Measurements from ENCODE around the gene EML6.

EML6 gene

DNA sequence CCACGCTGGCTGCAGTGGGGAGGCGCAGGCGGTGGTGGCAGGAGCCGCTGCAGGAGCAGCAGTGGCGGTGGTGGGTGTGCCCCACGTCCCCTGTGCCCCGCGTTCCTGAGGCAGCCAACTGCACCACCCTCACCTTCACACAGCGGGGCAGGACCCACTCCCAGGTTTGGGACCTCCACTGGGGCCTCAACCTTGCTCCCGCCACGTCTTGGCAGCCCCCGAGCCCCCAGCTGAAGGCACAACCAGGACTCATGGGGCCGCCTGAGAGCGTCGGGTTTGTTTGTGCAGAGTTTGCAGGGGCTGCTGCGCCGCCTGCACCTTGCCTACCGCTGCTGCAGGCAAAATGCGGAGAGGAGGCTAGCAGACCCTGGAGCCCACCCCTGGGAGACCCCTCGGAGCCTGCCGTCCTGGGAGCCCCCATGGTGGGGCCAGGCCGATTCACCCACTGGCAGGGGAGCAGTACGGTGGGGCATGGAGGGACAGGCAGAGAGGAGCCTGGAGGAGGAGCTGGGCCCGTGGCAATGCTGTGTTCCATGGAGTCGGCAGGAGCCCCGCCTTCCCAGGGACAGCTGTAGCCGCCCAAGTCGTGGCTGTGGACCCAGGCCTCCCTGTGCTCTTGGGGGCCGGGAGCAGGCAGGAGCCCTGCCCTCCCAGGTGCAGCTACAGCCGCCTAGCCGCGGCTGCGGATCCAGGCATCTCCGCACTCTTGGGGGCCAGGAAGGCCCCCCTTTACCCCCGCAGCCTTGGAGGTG is 14.7 kb upstream of the EML6 start:
- DNase-seq = no peak

- no peak for DNase-seq
These were observed 14.1 kb upstream of the EML6 start for GRCh38 chr2:54709336-54709809.

DNA sequence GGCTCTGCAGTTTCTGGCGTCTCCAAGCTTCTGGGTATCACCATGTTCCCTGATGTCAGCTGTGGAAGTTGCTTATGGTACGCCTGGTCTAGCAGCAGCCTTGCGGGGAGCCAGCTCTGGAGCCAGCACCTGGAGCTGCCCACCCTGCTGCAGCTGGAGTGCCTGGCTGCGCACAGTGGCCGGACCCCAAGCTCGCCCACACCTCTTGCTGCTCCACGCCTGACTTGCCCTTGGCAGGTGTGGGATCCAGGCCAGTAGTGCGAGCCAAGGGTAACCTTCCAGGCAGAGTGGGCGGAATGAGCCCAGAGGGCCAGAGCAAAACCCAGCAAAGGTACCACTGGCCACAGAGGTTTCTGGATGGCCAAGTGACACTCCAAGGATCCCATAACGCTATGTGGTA is 13.2 kb upstream of the EML6 start:
- DNase-seq = no peak

DNA sequence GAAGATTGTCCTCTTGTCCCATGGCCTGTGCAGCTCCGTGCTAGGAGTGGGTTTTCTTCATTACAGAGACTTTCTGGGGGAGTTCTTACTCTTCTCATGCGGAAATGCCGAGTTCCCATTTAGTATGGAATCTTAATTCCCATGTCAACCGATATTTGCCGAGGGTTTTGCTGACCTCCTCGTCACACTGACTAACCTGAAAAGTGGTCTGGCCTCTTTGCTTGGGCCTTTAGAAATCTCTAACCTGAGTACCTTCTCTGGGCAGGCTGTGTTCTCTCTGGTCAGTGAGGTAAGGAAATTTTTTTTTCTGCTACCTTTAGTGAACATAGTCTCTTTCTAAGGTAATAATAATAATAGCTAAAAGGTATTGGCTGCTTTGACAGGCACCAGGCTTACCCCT is 10.9 kb upstream of the EML6 start:
- no peak for DNase-seq

DNA sequence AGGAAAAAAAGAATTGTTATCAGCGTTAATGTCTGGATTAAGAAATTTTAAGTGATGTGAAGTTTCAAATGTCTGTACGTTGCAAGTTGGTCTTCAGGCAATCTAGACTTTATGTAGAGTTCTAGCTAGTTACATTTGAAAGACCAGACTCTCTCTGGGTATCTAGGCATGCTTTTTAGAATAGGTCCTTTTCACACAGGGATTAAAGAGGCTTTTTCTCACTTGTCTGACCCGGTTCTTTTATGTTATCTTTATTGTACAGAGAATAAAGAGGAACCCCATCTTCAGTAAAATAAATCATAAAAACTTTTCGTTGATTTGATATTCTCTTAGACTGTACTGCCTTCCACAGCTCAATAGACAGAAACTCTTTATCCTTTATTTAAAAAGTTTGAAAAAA is 8.5 kb upstream of the EML6 start:
- no peak for DNase-seq

GRCh38 chr2:54716375-54716774 is 7.1 kb upstream of the EML6 start:
- no peak for DNase-seq

DNA sequence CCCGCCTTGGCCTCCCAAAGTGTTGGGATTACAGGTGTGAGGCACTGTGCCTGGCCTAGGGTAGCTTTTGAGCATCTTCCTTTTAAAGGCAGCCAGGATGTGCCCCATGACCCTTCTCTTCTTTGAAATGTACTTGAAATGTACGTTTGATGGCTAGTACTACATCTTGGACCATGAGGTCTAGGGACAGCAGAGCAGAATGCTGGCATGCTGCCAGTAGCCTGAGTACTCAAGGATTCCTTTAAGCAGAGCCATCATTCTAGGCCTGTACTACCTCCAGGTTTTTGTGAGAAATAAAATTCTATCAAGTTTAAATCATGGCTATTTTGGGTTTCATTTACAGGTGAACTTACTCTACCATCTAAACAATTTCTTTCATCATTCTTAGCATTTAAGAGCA is 2.9 kb upstream of the EML6 start:
- DNase-seq = no peak

DNA sequence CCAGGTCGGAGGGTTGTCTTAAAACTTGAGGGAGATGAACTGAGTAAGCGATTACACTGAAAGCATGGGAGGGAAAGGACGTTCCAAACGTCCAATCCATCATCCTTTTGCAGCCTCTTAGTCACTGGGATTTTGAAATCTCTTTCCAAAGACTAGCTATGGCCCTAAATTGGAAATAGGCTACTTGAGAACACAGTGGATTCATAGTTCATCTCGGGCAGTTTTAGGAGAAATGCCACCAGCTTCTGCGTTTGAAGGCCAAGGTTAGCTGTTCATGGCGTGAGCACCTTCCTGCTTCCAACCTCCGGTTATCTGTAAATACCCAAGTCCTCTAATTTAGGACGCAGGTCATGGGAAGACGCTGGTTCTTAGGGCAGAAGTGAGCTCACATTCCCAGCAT is 821 bp upstream of the EML6 start:
- no peak for DNase-seq

GRCh38 chr2:54723996-54724559 is 616 bp downstream of the EML6 start:
- no peak for DNase-seq

GRCh38 chr2:54724560-54725342 is 1.3 kb downstream of the EML6 start:
- no peak for DNase-seq

DNA sequence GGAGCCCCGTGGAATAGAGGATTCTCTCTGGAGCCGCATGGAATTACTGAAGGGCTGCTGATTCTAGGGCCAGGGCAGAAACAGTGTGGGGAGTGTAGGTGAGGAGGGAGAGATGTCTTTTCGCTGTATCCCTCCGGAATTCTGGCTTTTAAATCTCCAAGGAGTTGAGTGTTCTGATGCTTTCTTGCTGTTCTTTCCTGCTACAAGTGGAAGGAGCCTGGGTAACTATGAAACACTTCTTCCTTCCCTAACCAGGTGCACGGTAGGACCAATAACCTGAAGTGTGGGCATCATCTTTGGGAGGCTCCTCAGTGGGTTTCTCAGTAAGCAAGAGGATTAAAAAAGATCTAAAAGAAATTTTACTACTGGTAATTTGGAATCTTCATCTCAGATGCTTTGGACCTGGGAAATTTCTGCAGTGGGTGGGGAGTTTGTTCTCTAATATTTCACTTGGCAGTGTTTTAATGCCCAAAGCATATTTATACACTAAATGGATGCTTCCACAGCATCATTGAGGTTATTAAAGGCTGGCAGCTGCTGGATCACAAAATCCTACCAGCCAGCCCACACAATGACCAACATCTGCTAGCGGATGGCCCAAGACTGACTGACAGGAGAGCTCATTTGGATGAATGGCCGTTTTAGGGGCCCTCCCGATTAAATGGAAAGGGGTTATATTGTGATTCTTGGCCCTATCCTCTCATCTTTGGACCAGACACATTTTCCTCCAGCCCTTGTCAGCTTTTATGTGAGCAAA is 2.1 kb downstream of the EML6 start:
- DNase-seq = no peak

GRCh38 chr2:54726431-54726830 is 3.0 kb downstream of the EML6 start:
- DNase-seq = no peak

DNA sequence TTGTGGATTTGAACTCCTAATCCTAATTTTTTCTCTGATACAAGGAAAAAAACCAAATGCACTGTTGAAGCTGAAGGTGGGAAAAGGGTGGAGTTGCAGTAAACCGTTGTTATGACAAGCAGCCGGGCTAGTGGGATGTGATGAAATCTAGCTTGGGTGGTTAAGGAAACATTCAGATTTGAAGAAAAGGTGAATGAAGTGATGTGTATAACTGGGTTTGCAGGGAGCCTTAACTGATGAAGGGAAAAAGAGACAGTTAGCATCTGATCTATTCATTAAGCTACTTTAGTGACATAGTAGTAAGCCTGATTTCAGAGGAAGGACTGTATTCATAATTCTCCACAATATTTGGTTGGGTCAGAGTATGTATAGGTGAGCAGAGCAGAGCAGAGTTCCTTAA is 3.5 kb downstream of the EML6 start:
- DNase-seq = no peak

- DNase-seq = no peak
These were observed 5.2 kb downstream of the EML6 start for GRCh38 chr2:54728669-54729120.

- DNase-seq = no peak
These were observed 12.2 kb downstream of the EML6 start for GRCh38 chr2:54735636-54736035.

DNA sequence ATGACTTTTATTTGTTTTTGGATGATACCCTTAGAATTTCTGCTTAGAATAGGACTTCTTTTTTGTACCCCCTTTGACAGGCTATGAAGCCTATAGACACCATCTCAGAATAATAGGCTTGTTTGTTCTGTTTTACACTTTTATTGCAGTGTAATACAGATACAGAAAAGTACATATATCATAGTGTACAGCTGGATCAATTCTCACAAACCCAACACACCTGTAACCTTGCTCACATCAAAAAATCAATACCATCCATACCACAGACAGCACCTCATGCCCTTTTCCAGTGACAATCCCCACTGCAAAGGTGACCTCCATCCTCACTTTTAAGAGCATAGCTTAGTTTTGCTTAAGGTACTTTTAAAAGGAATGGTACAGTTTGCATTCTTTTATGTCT is 14.8 kb downstream of the EML6 start:
- DNase-seq = no peak

GRCh38 chr2:54740333-54740732 is 16.9 kb downstream of the EML6 start:
- DNase-seq = no peak

GRCh38 chr2:54741250-54741649 is 17.8 kb downstream of the EML6 start:
- no peak for DNase-seq

DNA sequence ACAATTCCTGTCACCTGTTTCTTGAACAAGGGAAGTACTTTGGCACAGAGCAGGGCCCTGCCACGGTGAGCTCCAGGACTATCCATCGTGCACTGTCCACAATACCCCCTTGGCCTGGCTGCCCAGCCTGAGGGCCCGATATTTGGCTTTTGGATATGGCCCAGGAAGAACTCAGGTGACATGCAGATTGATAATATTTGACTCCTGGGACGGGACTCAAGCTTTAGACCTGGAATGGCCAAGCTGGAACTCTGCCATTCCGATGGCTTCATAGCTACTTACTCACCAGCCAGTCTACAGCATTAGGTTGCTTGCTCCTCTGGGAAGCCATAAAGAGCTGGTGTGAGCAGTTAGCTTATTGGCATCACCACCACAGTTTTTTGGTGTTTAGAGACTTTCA is 26.6 kb downstream of the EML6 start:
- DNase-seq = no peak

DNA sequence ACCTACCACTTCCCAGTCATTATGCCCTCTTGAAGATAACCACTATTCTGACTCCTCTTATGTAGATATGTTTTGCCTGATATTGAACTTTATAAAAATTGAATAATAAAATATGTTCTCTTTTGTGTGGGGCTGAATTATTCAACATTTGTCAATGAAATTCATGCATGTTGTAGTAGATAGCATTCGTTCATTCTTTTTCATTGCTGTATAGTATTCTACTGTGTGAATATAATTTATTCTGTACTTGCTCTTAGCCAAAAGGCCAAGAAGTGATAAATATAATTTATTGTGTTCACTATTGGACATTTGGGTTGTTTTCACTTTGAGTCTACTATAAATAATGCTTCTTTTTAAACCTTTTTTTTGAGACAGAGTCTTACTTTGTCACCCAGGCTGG is 29.0 kb downstream of the EML6 start:
- no peak for DNase-seq

- no peak for DNase-seq
These were observed 32.3 kb downstream of the EML6 start for GRCh38 chr2:54755641-54756326.

GRCh38 chr2:54757500-54757899 is 34.0 kb downstream of the EML6 start:
- DNase-seq = no peak

GRCh38 chr2:54758951-54759350 is 35.5 kb downstream of the EML6 start:
- DNase-seq = no peak
